HL-60 (cell line): ENCODE results near the gene LRRC72.

ENCODE experiments used
- DNase-seq, 2 experiments: peaks; one replicate each; pipeline ENCODE4 v3.0.0-alpha.2; 2010 to 2020; ENCODE audit warnings: low read depth in 1 of 2, low spot score in 1 of 2
- H3K27ac ChIP-seq: fragments of 250-450 bp; sonication (Bioruptor Pico); replicated peaks from 2 replicates; pipeline ENCODE4 v1.5.1; 2020; ENCODE audit warnings: mild to moderate bottlenecking, moderate library complexity
- H3K27me3 ChIP-seq: fragments of 250-450 bp; sonication (Bioruptor Pico); 2 replicates; pipeline ENCODE4 v1.5.1; 2021; ENCODE audit warnings: mild to moderate bottlenecking, moderate library complexity; ENCODE audit not compliant: insufficient read depth, poor library complexity, severe bottlenecking
- H3K4me3 ChIP-seq: replicated peaks from 2 replicates; pipeline ENCODE4 v1.5.1; 2011; ENCODE audit warnings: mild to moderate bottlenecking, control low read depth, low read length; ENCODE audit not compliant: insufficient read depth
- GABPA ChIP-seq: IDR thresholded peaks from 2 replicates; pipeline ENCODE4 v1.6.1; 2012; ENCODE audit warnings: low read depth
- POLR2AphosphoS5 ChIP-seq: IDR thresholded peaks from 2 replicates; pipeline ENCODE4 v1.6.1; 2012; ENCODE audit warnings: low read depth
- SPI1 ChIP-seq: IDR thresholded peaks from 2 replicates; pipeline ENCODE4 v1.6.1; 2012; ENCODE audit warnings: low read depth, mild to moderate bottlenecking, borderline replicate concordance
- TF ChIP-seq, protein P1 (sequence below): IDR thresholded peaks from 2 replicates; pipeline ENCODE4 v1.6.1; 2012; ENCODE audit warnings: low read depth; ENCODE audit not compliant: insufficient replicate concordance
- TF ChIP-seq, protein P2 (sequence below): IDR thresholded peaks from one replicate; pipeline ENCODE4 v1.5.1; 2011; ENCODE audit warnings: low read length, control low read depth, inconsistent platforms; ENCODE audit not compliant: insufficient read depth

Gene LRRC72

DNA sequence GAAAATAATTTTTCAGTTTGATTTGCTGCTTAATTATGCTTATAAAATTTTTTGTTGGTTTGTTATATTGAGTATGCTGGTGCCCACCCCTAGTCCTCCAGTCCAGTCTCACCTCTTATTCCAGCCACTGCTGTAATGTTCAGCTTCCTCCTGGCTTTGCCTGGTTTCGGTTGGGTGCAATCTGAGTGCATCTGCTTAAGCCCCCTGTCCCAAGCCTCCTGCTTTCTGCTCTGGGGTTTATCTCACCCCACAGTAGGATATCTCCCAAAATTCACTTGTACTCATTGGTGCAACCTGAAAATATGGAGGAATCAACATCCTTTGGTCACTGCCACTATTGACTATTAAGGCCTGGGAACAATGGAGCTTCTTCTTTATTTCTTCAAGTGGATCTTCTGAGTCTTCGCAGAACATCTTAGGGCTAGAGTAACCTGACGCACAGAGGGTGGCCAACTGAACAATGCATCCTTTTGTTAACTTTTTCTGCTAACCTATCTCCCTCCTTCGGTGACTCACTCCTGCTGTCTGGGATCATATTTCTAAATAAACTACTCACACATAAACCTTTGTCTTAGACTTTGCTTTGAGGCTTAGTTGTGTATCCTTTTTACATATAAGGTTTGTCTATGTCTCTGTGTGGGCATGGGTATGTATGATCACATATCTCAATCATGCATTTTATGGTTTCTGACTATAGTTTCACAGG lies 42.0 kb upstream of the LRRC72 start:
- no peak for DNase-seq
- no peaks in the 10 kb centered on the region for H3K27me3 ChIP-seq
- no peak overlapping the region for H3K4me3 ChIP-seq
- no peak for TF ChIP-seq POLR2AphosphoS5
- TF ChIP-seq, protein P1, sequence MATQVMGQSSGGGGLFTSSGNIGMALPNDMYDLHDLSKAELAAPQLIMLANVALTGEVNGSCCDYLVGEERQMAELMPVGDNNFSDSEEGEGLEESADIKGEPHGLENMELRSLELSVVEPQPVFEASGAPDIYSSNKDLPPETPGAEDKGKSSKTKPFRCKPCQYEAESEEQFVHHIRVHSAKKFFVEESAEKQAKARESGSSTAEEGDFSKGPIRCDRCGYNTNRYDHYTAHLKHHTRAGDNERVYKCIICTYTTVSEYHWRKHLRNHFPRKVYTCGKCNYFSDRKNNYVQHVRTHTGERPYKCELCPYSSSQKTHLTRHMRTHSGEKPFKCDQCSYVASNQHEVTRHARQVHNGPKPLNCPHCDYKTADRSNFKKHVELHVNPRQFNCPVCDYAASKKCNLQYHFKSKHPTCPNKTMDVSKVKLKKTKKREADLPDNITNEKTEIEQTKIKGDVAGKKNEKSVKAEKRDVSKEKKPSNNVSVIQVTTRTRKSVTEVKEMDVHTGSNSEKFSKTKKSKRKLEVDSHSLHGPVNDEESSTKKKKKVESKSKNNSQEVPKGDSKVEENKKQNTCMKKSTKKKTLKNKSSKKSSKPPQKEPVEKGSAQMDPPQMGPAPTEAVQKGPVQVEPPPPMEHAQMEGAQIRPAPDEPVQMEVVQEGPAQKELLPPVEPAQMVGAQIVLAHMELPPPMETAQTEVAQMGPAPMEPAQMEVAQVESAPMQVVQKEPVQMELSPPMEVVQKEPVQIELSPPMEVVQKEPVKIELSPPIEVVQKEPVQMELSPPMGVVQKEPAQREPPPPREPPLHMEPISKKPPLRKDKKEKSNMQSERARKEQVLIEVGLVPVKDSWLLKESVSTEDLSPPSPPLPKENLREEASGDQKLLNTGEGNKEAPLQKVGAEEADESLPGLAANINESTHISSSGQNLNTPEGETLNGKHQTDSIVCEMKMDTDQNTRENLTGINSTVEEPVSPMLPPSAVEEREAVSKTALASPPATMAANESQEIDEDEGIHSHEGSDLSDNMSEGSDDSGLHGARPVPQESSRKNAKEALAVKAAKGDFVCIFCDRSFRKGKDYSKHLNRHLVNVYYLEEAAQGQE = no peak
- TF ChIP-seq SPI1 = no peak
- TF ChIP-seq, protein P2, sequence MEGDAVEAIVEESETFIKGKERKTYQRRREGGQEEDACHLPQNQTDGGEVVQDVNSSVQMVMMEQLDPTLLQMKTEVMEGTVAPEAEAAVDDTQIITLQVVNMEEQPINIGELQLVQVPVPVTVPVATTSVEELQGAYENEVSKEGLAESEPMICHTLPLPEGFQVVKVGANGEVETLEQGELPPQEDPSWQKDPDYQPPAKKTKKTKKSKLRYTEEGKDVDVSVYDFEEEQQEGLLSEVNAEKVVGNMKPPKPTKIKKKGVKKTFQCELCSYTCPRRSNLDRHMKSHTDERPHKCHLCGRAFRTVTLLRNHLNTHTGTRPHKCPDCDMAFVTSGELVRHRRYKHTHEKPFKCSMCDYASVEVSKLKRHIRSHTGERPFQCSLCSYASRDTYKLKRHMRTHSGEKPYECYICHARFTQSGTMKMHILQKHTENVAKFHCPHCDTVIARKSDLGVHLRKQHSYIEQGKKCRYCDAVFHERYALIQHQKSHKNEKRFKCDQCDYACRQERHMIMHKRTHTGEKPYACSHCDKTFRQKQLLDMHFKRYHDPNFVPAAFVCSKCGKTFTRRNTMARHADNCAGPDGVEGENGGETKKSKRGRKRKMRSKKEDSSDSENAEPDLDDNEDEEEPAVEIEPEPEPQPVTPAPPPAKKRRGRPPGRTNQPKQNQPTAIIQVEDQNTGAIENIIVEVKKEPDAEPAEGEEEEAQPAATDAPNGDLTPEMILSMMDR = no peak
- no peak for TF ChIP-seq GABPA
- no peak overlapping the region for H3K27ac ChIP-seq

DNA sequence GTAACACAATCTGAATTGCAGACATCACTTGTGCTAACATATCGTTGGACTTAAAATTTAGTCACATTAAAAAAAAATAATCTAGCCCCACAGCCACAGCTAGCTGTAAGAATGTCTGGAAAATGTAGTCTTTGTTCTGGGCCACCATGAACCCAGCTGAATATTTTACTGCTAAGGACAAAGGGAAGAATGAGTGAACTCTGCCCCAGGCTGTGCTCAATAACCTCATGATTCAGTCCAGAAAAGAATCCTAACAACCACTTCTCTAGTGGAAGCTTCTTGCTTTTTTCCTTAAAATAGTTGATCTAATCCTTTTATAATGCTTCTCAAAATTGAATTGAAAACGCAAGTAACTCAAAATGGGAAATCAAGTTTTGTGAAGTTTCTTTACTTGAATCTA lies 35.5 kb upstream of the LRRC72 start:
- TF ChIP-seq, protein P2 = no peak
- TF ChIP-seq, protein P1 = no peak
- TF ChIP-seq POLR2AphosphoS5 (no peak), SPI1 (no peak), GABPA (no peak)
- H3K4me3 ChIP-seq = no peak overlapping the region
- H3K27me3 ChIP-seq = no peaks in the 10 kb centered on the region
- no peak for DNase-seq
- H3K27ac ChIP-seq = no peak overlapping the region

DNA sequence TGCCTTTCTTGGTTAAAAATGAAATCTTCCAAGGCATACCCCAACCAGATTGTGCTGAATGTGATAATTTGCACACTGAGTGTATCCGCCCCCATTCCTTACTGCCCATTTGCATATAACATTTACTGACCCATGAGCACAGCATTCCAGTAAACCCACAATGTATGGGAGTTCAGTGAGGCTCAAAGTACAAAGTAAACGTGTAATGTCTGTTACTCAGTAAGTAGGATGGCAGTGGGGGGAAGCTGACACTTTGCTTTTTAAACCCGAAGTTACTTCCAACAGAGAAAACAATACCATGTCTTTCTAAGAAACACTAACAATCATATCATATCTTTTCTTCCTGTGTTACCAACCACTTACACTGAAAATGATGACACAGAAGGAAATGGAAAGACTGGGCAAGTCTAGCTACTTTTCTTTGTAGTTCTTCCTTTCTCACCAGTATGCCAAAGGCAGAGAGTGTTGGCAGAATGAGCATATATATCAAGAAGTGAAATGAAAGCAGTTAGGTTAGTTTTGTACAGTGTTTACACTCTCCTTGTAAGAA lies 34.0 kb upstream of the LRRC72 start:
- Histone ChIP-seq H3K27ac (no peak overlapping the region), H3K4me3 (no peak overlapping the region), H3K27me3 (no peaks in the 10 kb centered on the region)
- TF ChIP-seq, protein P1 = no peak
- no peak for DNase-seq
